Upper lobe of left lung (tissue), 4 donors: ENCODE results near the gene SRPK2.

Experiments used
- CTCF ChIP-seq, 6 experiments: fragments of 450-650 bp in 4 of 6; fragments of 200-600 bp in 2 of 6; sonication (generic) in 2 of 6; IDR thresholded peaks; one replicate each; pipeline ENCODE4 v1.5.1; 2016 to 2019; ENCODE audit warnings: antibody characterized with exemption in 6 of 6
- POLR2A ChIP-seq, 4 donors: fragments of 450-650 bp; IDR thresholded peaks; one replicate each; pipeline ENCODE4 v1.5.1; 2016 to 2017; ENCODE audit warnings: antibody characterized with exemption in 4 of 4, mild to moderate bottlenecking in 2 of 4

GRCh38 chr7:105118612-105119600, 269.8 kb downstream of the SRPK2 start:
- TF ChIP-seq CTCF (IDR thresholded peaks at IDR 0.05) = no peak
- TF ChIP-seq POLR2A (IDR thresholded peaks at IDR 0.05) = no peak
